A549 treated with DMSO at 1 μM for 4 hours (cell line): ENCODE data around the gene ITPRIPL2. TPM values are rescaled to one million over a fixed set of nuclear protein-coding genes. Genes with fewer than 3 reads are reported as not detected.

Experiments
- total RNA-seq: library from RNA; stranded (reverse); fragments of 200-300 nt; extraction: Qiagen RNA extraction; gene quantifications from 5 replicates; pipeline ENCODE4 v1.2.3, GENCODE V29; 2022; ENCODE audit warnings: low read depth

ITPRIPL2 gene
- 13.5 to 19.3 TPM (median 18.2 TPM) in 5 replicates for total RNA-seq

GRCh38 chr16:19113577-19114358 is at the start of gene ITPRIPL2:
TSS of gene ITPRIPL2 (plus strand) at chr16:19113964. CDS start at chr16:19114462, 498 bp downstream.

GRCh38 chr16:19067349-19068236 is 46.2 kb upstream of the ITPRIPL2 start, which contains the start of gene COQ7:
TSS of gene COQ7 (plus strand) at chr16:19067614. CDS start at chr16:19067665, 51 bp downstream.

GRCh38 chr16:19167710-19168370 is 54.1 kb downstream of the ITPRIPL2 start, which contains the start of gene SYT17:
TSS of gene SYT17 (plus strand) at chr16:19168240. CDS start at chr16:19168647, 407 bp downstream.

Other genes with a start within 250 kb of the ITPRIPL2 start
- 17.9 to 31.5 TPM (median 27.9 TPM) in 5 replicates for gene SMG1, start 187.6 kb upstream of the ITPRIPL2 start, total RNA-seq
- gene TMC7, start 130.0 kb upstream of the ITPRIPL2 start, total RNA-seq, result 7.5 to 11.0 TPM (median 9.6 TPM) in 5 replicates
- 22.0 to 28.5 TPM (median 25.2 TPM) in 5 replicates for gene COQ7, start 46.4 kb upstream of the ITPRIPL2 start, total RNA-seq
- 9.5 to 13.0 TPM (median 11.6 TPM) in 5 replicates for gene SYT17, start 54.3 kb downstream of the ITPRIPL2 start, total RNA-seq
- gene CLEC19A, start 171.8 kb downstream of the ITPRIPL2 start, total RNA-seq, result 0.10 to 0.17 TPM (median 0.15 TPM) in 5 replicates